Nephron progenitor cell (in vitro differentiated cells): ENCODE data around the gene GABRB2.

ENCODE experiments used
- DNase-seq: peaks from one replicate; pipeline ENCODE4 v3.0.0; 2021
- H3K27ac Mint-ChIP-seq: 2 replicates; pipeline ENCODE4 v1.8.0; 2021; ENCODE audit warnings: mild to moderate bottlenecking, moderate library complexity, mixed read lengths
- H3K27me3 Mint-ChIP-seq: 2 replicates; pipeline ENCODE4 v1.8.0; 2021; ENCODE audit warnings: mild to moderate bottlenecking, low read depth, mixed read lengths; ENCODE audit not compliant: poor library complexity
- H3K36me3 Mint-ChIP-seq: 2 replicates; pipeline ENCODE4 v1.8.0; 2021; ENCODE audit warnings: low read depth, mixed read lengths
- H3K4me1 Mint-ChIP-seq: 2 replicates; pipeline ENCODE4 v1.8.0; 2021; ENCODE audit warnings: mixed read lengths
- H3K4me3 Mint-ChIP-seq: 2 replicates; pipeline ENCODE4 v1.8.0; 2021; ENCODE audit warnings: mild to moderate bottlenecking, moderate library complexity, mixed read lengths
- H3K9me3 Mint-ChIP-seq: 2 replicates; pipeline ENCODE4 v1.8.0; 2021; ENCODE audit warnings: mild to moderate bottlenecking, moderate library complexity, mixed read lengths
- TF ChIP-seq, protein P1 (sequence below): fragments of 200-600 bp; sonication (generic); IDR thresholded peaks from 2 replicates; pipeline ENCODE4 v1.5.0; 2021; ENCODE audit warnings: antibody characterized with exemption

Gene GABRB2

DNA sequence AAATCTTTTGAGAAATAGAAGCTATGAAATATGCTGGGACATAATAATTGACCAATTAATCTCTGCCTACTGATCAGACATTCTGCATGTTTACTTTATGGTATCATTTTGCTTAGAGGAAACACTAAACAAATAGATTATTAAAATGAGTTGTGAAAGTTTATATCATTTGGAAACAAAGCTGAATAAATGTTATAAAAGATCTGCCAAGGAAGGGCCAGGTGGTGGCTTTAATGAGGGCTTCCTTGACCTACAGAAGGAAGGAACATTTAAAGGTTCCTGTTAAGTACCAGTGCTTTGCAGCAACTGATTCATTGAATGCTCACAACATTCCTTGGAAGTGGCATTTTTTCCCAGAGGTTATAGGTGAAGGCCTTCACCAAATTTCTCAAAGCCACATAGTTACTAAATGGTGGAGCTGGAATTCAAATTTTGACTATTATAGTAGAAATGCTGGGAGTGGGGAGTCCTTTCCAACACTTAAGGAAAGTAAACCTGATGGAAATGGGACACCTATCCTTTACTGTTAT is 250.7 kb downstream of the GABRB2 start:
- no peaks in the 10 kb centered on the region for H3K9me3 Mint-ChIP-seq
- H3K4me1 Mint-ChIP-seq = no peaks in the 10 kb centered on the region
- no peak overlapping the region for H3K4me3 Mint-ChIP-seq
- H3K36me3 Mint-ChIP-seq = no peaks in the 10 kb centered on the region
- TF ChIP-seq, protein P1, sequence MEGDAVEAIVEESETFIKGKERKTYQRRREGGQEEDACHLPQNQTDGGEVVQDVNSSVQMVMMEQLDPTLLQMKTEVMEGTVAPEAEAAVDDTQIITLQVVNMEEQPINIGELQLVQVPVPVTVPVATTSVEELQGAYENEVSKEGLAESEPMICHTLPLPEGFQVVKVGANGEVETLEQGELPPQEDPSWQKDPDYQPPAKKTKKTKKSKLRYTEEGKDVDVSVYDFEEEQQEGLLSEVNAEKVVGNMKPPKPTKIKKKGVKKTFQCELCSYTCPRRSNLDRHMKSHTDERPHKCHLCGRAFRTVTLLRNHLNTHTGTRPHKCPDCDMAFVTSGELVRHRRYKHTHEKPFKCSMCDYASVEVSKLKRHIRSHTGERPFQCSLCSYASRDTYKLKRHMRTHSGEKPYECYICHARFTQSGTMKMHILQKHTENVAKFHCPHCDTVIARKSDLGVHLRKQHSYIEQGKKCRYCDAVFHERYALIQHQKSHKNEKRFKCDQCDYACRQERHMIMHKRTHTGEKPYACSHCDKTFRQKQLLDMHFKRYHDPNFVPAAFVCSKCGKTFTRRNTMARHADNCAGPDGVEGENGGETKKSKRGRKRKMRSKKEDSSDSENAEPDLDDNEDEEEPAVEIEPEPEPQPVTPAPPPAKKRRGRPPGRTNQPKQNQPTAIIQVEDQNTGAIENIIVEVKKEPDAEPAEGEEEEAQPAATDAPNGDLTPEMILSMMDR = no peak
- no peaks in the 10 kb centered on the region for H3K27me3 Mint-ChIP-seq
- H3K27ac Mint-ChIP-seq = no peak overlapping the region
- no peak for DNase-seq

DNA sequence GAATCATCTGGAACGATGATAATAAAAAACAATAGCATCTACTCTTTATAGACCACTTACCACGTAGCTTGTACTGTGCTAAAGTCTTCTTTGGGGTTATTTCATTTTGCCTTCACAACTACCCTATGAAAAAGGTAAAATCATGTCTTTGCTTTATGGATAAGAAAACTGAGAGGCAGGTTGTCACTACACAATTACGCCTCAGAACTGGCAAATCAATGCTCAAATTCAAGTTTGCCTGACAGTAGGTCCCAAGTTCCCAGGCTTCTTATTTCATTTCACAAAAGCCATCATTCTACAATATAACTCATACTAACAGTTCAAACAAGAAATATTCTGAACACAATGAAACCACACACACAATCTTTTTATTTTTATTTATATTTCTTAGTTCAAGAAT is 258.5 kb downstream of the GABRB2 start:
- TF ChIP-seq, protein P1 = no peak
- no peaks in the 10 kb centered on the region for H3K36me3 Mint-ChIP-seq
- peaks cover 4% of the 10 kb centered on the region for H3K4me1 Mint-ChIP-seq
- no peaks in the 10 kb centered on the region for H3K9me3 Mint-ChIP-seq
- no peak for DNase-seq
- H3K4me3 Mint-ChIP-seq = no peak overlapping the region
- no peak overlapping the region for H3K27ac Mint-ChIP-seq
- H3K27me3 Mint-ChIP-seq = no peaks in the 10 kb centered on the region

DNA sequence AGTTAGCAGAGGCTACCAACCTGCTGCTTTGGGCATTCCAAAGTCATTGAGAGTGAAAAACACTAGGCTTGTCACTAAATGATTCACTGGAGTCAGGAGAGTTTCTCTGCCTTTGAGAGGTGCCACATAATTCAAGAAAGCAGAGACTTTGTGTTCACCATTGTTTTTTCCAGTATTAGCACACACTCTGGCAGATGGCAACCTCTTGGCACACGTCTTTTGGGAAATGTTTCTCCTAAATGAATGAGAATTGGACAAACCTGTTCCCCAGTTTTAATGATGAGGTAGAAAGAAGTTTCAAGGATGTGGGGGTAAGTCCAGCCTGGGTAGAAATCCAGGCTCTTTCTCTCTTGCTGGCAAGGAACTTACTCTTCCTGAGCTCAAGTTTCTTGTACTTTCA is 259.1 kb downstream of the GABRB2 start:
- H3K4me3 Mint-ChIP-seq = no peak overlapping the region
- no peaks in the 10 kb centered on the region for H3K27me3 Mint-ChIP-seq
- TF ChIP-seq, protein P1 = no peak
- no peaks in the 10 kb centered on the region for H3K9me3 Mint-ChIP-seq
- H3K4me1 Mint-ChIP-seq = peaks cover 4% of the 10 kb centered on the region
- no peak overlapping the region for H3K27ac Mint-ChIP-seq
- no peak for DNase-seq
- H3K36me3 Mint-ChIP-seq = no peaks in the 10 kb centered on the region

DNA sequence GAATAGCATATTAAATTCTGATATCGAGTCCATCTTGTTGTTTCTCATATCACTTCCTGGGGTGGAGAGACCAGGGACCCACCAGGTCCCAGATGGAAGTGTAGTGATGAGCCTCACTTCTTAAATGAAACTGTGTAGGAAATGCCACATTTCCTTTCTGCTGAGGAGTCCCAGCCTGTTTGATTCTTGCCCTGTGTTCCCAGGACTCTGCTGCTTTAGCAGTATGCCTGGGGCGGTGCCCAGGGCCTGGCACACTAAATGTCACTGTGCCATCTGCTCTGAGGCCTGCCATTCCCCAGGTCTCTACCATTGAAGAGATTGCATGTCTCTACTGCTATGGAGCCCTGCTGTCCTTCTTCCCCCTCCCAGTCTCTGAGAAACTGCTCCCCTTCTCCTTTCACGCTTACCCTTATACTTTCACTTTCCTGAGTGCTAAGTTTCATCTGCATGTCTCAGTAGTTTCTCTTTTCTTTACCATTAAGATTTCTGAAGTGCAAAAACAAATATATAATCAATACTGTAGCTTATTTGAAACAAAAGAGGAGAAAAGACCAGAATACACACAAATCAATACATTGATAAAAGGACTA is 260.4 kb downstream of the GABRB2 start:
- Mint-ChIP-seq H3K4me1 (peaks cover 4% of the 10 kb centered on the region), H3K36me3 (no peaks in the 10 kb centered on the region), H3K27ac (peak overlapping the region; percentile 60), H3K9me3 (no peaks in the 10 kb centered on the region), H3K27me3 (peaks cover 4% of the 10 kb centered on the region), H3K4me3 (no peak overlapping the region)
- TF ChIP-seq, protein P1 = no peak
- no peak for DNase-seq

DNA sequence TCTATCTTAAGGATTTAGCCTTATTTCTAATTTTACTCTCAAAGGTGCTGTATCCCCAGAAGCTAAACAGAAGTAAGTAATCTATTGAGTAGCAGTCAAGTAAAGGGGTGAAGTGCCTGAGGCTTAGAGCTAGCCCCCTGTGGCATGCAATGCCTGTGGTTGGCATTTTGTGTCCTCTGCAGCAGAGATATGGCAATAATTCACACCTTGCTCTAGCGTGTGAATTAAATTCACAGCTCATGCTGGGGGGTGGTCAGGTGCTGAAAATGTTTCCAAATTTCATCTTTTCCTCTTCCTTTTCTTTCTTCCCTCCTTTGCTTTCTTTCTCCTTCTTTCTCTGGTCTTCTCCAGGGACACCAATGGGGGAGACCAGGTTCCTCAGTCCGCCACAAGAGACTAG is 262.1 kb downstream of the GABRB2 start:
- Mint-ChIP-seq H3K27me3 (peaks cover 4% of the 10 kb centered on the region), H3K27ac (no peak overlapping the region), H3K9me3 (peaks cover 5% of the 10 kb centered on the region), H3K4me1 (peaks cover 4% of the 10 kb centered on the region), H3K36me3 (no peaks in the 10 kb centered on the region), H3K4me3 (no peak overlapping the region)
- DNase-seq = no peak
- TF ChIP-seq, protein P1 = no peak

DNA sequence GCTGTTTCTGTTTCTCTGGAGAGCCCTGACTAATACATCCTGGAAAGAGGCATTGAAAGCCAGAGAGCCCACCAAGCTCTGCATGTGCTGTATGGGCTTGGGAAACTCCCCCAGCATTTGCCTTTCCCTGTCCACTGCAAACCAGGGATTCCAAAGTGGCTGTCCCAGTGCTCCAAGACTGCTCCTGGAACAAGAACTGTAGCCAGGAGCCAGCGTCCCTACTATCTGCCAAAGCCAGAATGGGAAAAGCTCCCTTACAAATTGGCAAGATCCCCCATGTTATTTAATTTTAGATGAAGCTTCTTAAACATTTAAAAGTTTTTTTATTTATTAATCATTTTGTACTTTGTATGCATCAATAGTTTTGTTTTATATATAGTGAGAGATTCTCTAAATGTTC is 263.2 kb downstream of the GABRB2 start:
- no peak overlapping the region for H3K27ac Mint-ChIP-seq
- H3K9me3 Mint-ChIP-seq = peaks cover 5% of the 10 kb centered on the region
- H3K4me3 Mint-ChIP-seq = no peak overlapping the region
- no peaks in the 10 kb centered on the region for H3K36me3 Mint-ChIP-seq
- H3K4me1 Mint-ChIP-seq = peaks cover 4% of the 10 kb centered on the region
- TF ChIP-seq, protein P1 = no peak
- peaks cover 4% of the 10 kb centered on the region for H3K27me3 Mint-ChIP-seq
- DNase-seq = no peak
